Body of pancreas (tissue), 4 donors: ENCODE results near the gene NELFE. TPM values are rescaled to one million over a fixed set of nuclear protein-coding genes. Genes with fewer than 3 reads are reported as not detected.
A peak's percentile ranks its signal among the peaks of the same experiment; 100 is the strongest.

Experiments
- ATAC-seq: fragments of 150-250 bp; one replicate; pipeline ENCODE4 v1.9.1; 2016
- DNase-seq, 4 donors: peaks; one replicate each; pipeline ENCODE4 v3.0.0-alpha.2; 2019
- H3K27ac ChIP-seq, 4 donors: fragments of 200-600 bp; sonication (generic); 1 replicate in 3 of 4; 2 replicates in 1 of 4; pipeline versions ENCODE4 v1.5.1 to v1.6.1; 2016 to 2019; ENCODE audit warnings: mild to moderate bottlenecking in 1 of 4, mixed read lengths in 1 of 4, moderate library complexity in 1 of 4
- H3K27me3 ChIP-seq, 2 donors: fragments of 200-600 bp; sonication (generic); one replicate each; pipeline ENCODE4 v1.6.0; 2016; ENCODE audit warnings: mild to moderate bottlenecking in 1 of 2
- H3K36me3 ChIP-seq, 2 donors: fragments of 200-600 bp; sonication (generic); replicated peaks in 1 of 2; 2 replicates each; pipeline ENCODE4 v1.5.1; 2016; ENCODE audit warnings: low read depth in 2 of 2; ENCODE audit not compliant: insufficient read depth in 1 of 2
- H3K4me1 ChIP-seq: fragments of 200-600 bp; sonication (generic); one replicate; pipeline ENCODE4 v1.6.0; 2016
- H3K4me3 ChIP-seq, 2 donors: fragments of 200-600 bp; sonication (generic); 1 replicate in 1 of 2; 2 replicates in 1 of 2; pipeline ENCODE4 v1.5.1; 2016 to 2019
- H3K9me3 ChIP-seq, 3 donors: fragments of 200-600 bp; sonication (generic); 1 replicate in 2 of 3; 2 replicates in 1 of 3; pipeline ENCODE4 v1.5.1; 2016
- CTCF ChIP-seq, 7 experiments: fragments of 450-650 bp in 4 of 7; fragments of 200-600 bp in 3 of 7; sonication (generic) in 3 of 7; IDR thresholded peaks; one replicate each; pipeline ENCODE4 v1.5.1; 2016 to 2019; ENCODE audit warnings: antibody characterized with exemption in 7 of 7
- POLR2A ChIP-seq, 3 donors: fragments of 450-650 bp; IDR thresholded peaks; one replicate each; pipeline ENCODE4 v1.6.1; 2016; ENCODE audit warnings: antibody characterized with exemption in 3 of 3, mild to moderate bottlenecking in 2 of 3
- WGBS, 2 donors: methylation state at CpG; one replicate each; pipeline ENCODE4 v1.1.5; 2017; 5-methylcytosine and 5-hydroxymethylcytosine counted together
- intact Hi-C: fragments of 100-400 bp; cut with DNase I; formaldehyde crosslinking; loops from one replicate; pipeline ENCODE4 v1.15.1; 2023
- total RNA-seq, 2 donors: library from RNA; depleted of rRNA; stranded (reverse); fragments of >200 nt; gene quantifications; one replicate each; pipeline ENCODE4 v1.1.0, GENCODE V29; 2016

NELFE gene
- total RNA-seq, 2 donors from 2014 or later = 38.9 to 39.9 TPM

GRCh38 chr6:31928672-31928939 is 30.2 kb downstream of the NELFE start:
- TF ChIP-seq CTCF (IDR thresholded peaks at IDR 0.05) = no peak
- no peak for TF ChIP-seq POLR2A (IDR thresholded peaks at IDR 0.05)
- ATAC-seq = no peak
- Histone ChIP-seq H3K9me3 (no peaks in the 10 kb centered on the region), H3K36me3 (no peaks in the 10 kb centered on the region), H3K27me3 (no peaks in the 10 kb centered on the region), H3K4me1 (no peaks in the 10 kb centered on the region), H3K4me3 (no peak overlapping the region), H3K27ac (no peak overlapping the region)
- WGBS, 2 donors = 68 to 71% methylated on average over 9 of the region's 9 CpGs
- intact Hi-C loops = no loop called here
- no peak for DNase-seq

GRCh38 chr6:31927863-31928671 is 30.7 kb downstream of the NELFE start:
- H3K9me3 ChIP-seq = no peaks in the 10 kb centered on the region
- 62 to 64% methylated on average over 11 of the region's 11 CpGs for WGBS, 2 donors
- no peak overlapping the region for H3K4me3 ChIP-seq
- ATAC-seq = no peak
- H3K27me3 ChIP-seq = no peaks in the 10 kb centered on the region
- H3K27ac ChIP-seq = no peak overlapping the region
- TF ChIP-seq CTCF (IDR thresholded peaks at IDR 0.05) (no peak), POLR2A (IDR thresholded peaks at IDR 0.05) (no peak)
- intact Hi-C loops = no loop called here
- no peaks in the 10 kb centered on the region for H3K4me1 ChIP-seq
- no peaks in the 10 kb centered on the region for H3K36me3 ChIP-seq
- no peak for DNase-seq

- no peak within 1 kb of the TSS for H3K27ac ChIP-seq
- H3K9me3 ChIP-seq = no peaks in the 10 kb centered on the region
- H3K4me3 ChIP-seq = no peak within 1 kb of the TSS
Observed at GRCh38 chr6:31927242-31927862, 31.4 kb downstream of the NELFE start, which contains the start of gene C2. Gene C2 (plus strand): TSS chr6:31927717. CDS start chr6:31927753, 36 bp downstream.

GRCh38 chr6:31922942-31923341 is 35.8 kb downstream of the NELFE start:
- Histone ChIP-seq H3K36me3 (no peaks in the 10 kb centered on the region), H3K27me3 (no peaks in the 10 kb centered on the region), H3K27ac (no peak overlapping the region), H3K4me1 (no peaks in the 10 kb centered on the region), H3K4me3 (no peak overlapping the region), H3K9me3 (no peaks in the 10 kb centered on the region)
- 9 to 11% methylated on average over 5 of the region's 5 CpGs for WGBS, 2 donors
- intact Hi-C loops = no loop called here
- ATAC-seq (no peak), DNase-seq (peak in 1 of 4 donors; percentile 49)
- TF ChIP-seq CTCF (IDR thresholded peaks at IDR 0.05) = peak in 3 of 7 experiments; percentile 8 to 28 (median 12)
- TF ChIP-seq POLR2A (IDR thresholded peaks at IDR 0.05) = no peak

More at GRCh38 chr6:31927242-31927862, 31.4 kb downstream of the NELFE start, which contains the start of gene C2:
- Histone ChIP-seq H3K4me1 (no peaks in the 10 kb centered on the region), H3K36me3 (no peaks in the 10 kb centered on the region), H3K27me3 (no peaks in the 10 kb centered on the region)
- intact Hi-C loops = no loop called here
- TF ChIP-seq POLR2A (IDR thresholded peaks at IDR 0.05) (no peak), CTCF (IDR thresholded peaks at IDR 0.05) (no peak)
- no peak for DNase-seq
- WGBS, 2 donors = 49 to 69% methylated on average over 11 of the region's 11 CpGs
- no peak for ATAC-seq
